GM21825 (cell line): ENCODE measurements around the gene B3GALT6.

Source experiments
- ATAC-seq: cut with Tn5 transposase; IDR thresholded peaks from one replicate; pipeline ENCODE4 v1.9.1; 2021; ENCODE audit warnings: mild to moderate bottlenecking, moderate library complexity; ENCODE audit not compliant: unreplicated experiment

B3GALT6 gene

GRCh38 chr1:1200876-1201810 lies 30.9 kb upstream of the B3GALT6 start:
- ATAC-seq = peak; percentile 37

GRCh38 chr1:1202831-1203560 lies 29.0 kb upstream of the B3GALT6 start:
- ATAC-seq = no peak

GRCh38 chr1:1203561-1204424 lies 28.2 kb upstream of the B3GALT6 start:
- no peak for ATAC-seq

- ATAC-seq = no peak
Observed at GRCh38 chr1:1204425-1204920, 27.6 kb upstream of the B3GALT6 start.

GRCh38 chr1:1204998-1205768 lies 26.9 kb upstream of the B3GALT6 start:
- no peak for ATAC-seq

GRCh38 chr1:1205769-1206375 lies 26.2 kb upstream of the B3GALT6 start:
- no peak for ATAC-seq

GRCh38 chr1:1206376-1206965 lies 25.6 kb upstream of the B3GALT6 start, which contains the start of gene TNFRSF18:
TNFRSF18 (minus strand) TSS chr1:1206592; CDS start chr1:1206571, 21 bp downstream.
- ATAC-seq = no peak

GRCh38 chr1:1206966-1207531 lies 25.0 kb upstream of the B3GALT6 start:
- ATAC-seq = no peak

- ATAC-seq = no peak
Observed at GRCh38 chr1:1207571-1207892, 24.5 kb upstream of the B3GALT6 start.

- no peak for ATAC-seq
Observed at GRCh38 chr1:1208713-1209433, 23.2 kb upstream of the B3GALT6 start.

- ATAC-seq = no peak
Observed at GRCh38 chr1:1210726-1211540, 21.1 kb upstream of the B3GALT6 start.

- no peak for ATAC-seq
Observed at GRCh38 chr1:1211541-1212441, 20.2 kb upstream of the B3GALT6 start.

- no peak for ATAC-seq
Observed at GRCh38 chr1:1212780-1213344, 19.2 kb upstream of the B3GALT6 start.

GRCh38 chr1:1213345-1214265 lies 18.4 kb upstream of the B3GALT6 start, which contains the start of gene TNFRSF4:
TNFRSF4 (minus strand) TSS chr1:1214153; CDS start chr1:1214127, 26 bp downstream.
- no peak for ATAC-seq

GRCh38 chr1:1215080-1215676 lies 16.9 kb upstream of the B3GALT6 start:
- ATAC-seq = no peak
